NCI-H2196 (cell line): ENCODE data around the gene FSIP1.
A peak's percentile ranks its signal among the peaks of the same experiment; 100 is the strongest.

Experiments
- DNase-seq: peaks from one replicate; lab custom pipeline; 2025; ENCODE audit not compliant: unreplicated experiment; lab: John Stamatoyannopoulos, UW

FSIP1 gene

DNA sequence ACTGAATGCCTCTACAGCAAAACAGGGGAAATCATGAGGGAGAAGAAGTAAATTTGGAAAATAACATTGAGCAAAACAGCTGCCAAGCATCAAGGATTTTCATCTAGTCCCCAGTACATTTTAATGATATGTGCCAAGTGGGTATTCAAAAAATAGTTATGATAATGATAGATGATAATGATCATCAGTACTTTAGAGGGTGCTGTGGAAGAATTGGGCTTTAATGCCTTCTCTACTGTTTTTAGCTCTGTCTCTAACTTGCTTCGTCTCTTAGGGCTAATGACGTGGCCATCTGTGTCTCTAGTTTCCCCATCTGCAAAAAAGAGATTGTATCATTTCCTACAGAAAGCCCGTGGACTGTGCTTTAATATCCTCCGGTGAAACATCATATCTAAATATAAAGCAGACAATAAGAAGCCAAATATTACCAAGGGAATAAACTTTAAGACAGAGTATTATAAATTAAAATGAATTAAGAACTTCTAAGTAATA lies 10.2 kb upstream of the FSIP1 start:
- DNase-seq = no peak

DNA sequence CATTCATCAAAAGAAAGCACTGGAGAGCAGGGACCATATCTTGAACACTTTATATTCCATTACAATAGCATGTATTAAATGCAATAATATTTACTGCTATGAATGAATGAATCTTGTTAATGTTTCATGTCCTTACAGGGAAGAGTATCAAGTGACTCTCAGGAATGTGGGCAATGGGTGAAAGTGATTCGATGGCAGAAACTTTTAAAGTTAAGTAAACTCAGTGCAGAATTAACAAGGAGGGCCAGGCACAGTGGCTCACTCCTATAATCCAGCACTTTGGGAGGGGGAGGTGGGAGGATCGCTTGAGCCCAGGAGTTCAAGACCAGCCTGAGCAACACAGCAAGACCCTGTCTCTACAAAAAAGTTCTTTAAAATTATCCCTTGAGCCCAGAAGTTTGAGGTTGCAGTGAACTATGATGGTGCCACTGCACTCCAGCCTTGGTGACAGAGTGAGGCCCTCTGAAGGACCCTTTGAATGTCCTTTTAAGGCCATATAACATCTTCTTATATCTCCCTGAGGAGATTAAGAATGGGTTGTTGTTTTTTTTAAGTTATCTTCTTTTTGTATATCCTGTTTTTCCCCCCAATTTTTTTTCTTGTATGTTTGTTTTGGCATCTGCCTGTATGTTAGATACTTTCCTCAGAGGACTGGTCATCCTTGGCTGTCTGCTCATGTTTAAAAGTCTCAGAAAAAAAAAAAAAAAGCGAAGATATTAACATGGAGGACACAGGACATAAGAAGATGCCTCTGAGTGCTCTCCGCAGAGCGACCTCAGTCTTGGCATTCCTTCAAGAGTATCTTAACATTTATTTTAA lies 9.6 kb upstream of the FSIP1 start:
- DNase-seq = no peak

DNA sequence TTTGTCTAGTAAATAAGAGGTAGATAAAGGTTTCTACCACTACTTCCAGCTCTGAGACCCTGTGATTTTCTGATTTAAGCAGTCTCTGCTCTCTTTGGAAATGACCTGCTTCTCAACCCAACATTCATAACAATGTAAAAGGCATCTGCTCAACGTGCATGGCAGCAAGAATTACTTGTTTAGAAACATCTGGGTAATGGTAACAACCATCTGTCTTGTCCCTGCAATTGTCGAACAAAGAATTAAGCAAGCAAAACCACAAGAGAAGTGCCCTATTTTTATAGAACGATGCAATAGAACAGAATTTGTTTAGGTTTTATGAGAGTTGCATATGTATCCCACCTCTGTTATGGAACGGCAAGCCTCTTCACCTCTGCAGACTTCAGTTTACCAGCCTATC lies 7.1 kb upstream of the FSIP1 start:
- DNase-seq = no peak

DNA sequence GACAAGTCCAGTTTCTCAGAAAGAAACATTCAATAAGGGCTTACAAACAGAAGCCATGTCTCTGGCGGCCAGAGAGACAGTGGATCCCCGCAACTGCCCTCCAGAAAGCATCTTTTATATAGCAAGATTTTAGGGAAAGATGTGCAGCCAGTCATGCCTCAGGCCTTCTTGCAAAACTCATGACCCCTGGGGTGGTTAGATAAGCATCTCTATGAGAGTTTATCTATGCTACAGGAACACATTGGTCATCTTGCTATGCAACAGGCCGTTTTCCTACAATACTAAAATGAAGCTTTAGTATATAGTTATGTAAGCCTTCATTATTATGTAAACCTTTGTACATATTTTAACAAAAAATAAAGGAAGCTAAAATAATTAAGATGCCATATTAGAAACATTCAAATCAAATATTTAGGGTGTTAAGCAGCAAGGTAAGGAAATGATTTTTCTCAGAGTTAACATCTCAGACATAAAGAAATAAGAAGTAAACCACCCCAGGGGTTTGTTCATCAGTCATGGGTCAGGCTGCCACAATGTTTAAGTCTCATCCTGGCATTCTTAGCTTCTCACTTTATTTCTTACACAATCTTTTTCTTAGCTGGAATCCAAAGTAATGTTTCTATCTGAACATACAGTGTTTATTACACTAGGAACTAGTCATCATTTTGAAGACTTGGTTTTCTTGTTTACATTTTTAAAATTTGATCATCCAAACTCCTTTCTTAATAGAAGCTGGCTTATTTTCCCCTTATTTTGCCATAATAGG lies 6.3 kb upstream of the FSIP1 start:
- DNase-seq = no peak

DNA sequence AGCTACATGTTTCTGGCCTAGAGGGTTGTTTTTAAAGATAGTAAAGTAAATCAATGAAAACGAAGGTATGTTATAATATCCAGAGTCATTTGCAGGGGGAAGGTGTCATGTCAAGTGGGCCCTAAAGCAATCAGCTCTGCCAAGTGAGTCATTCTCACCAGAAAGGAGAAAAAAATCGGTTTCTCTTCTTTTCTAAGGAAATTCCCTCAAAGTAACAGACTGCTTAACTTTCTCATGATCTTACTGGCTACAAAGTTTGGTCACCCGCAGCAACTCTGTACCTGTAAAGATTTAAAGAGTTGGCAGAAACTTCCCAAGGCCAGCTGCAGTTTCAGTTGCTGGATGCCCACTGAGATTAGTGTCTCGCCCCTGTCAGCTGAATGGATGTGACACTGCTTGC lies 5.5 kb upstream of the FSIP1 start:
- DNase-seq = no peak

DNA sequence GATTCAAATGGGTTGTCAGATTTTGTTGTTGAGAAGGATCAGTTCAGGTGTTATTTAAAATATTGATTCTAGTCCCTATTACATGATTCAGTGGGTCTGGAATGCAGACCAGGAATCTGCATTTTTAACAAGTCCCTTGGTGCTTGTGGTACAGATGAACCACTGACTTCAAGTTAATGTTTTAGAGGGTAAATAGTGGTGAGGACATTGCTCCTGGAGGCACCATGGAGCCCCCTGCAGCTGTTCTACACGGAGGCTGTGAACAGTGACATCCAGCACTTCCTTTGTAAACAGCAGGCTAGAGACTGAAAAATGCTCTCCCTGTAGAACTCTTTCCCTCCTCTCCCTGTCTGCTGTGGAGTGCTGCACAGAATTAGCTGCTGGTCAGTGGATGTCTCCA lies 4.8 kb upstream of the FSIP1 start:
- DNase-seq = no peak

DNA sequence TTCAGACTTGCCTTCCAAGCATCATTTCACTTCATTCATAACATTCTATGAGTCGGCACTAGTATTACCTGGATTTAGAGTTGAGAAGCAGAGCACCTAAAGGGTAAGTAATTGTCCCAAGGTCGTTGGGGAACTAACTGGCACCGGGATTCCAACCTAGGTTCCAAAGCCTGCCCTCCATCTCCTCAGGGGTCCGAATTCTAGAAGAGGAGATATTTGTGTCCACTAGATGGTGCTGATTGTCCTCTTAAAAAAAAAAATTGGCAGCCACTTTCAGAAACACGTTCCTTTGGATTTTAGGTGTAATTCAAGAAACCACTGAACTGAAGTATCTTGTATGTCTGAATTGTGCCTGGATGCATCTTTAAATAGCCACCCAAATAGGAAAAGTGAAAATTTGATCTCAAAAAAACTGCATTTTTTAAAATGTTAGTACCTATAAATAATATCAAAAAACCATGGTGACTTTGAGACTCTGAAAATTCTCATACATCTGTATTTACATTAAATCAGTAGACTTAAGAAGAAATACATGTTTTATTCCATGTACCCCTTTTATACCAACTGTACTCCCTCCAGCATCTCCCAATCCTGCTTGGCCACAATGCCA lies 3.9 kb upstream of the FSIP1 start:
- peak; percentile 53 for DNase-seq

DNA sequence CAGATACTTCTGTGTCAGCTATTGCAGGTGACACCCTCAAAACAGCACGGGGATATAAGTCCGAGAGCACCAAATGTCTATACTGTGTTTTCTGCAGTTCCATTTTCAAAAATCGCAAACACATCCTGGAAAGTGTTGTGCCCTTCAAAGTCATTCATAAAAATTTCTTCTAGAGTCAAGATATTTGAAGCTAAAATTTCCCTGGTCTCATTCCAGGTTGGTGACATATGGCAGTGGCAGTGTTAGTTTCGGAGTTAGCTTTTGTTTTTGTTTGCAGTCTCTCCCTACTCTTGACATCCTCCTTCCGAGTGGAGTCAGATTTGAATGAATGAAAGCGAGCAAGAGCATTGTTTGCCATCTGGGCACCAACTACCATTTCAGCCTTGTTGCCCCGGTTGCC lies 3.2 kb upstream of the FSIP1 start:
- DNase-seq = no peak

DNA sequence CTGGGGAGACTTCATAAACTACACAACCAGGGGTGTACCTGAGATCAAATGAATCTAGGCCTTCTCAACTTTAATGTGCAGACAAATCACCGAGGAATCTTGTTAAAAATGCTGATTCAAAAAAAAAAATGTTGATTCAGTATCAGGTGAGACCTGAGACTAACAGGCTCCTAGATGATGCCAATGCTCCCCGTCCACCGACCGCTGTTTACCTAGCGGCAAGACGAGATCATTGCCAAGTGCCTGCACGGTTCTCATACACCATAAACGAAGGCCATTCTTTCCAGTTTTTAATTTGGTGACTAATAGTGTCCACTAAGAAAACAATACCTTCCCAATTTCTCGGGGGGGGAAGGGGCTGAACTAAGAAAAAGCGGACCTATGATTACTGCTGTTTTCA lies 2.5 kb upstream of the FSIP1 start:
- DNase-seq = peak; percentile 42

DNA sequence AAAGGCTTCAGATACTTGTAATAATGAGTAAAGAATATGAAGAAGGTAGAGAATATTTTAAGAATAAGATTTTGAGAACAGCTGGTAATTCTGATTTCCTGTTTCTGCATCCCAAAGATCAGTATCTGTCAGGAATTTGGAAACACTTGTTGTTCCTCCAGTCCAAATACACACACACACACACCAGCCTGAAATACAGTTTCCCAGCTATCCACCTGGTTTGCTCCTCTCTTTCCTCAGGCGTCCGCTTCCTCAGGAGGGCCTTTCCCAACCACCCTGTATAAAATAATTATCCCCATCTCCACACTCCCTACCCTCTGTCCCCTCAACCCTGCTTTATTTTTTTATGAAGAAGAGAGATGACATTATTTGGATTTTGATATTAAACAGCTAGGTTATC lies 2.0 kb upstream of the FSIP1 start:
- DNase-seq = no peak

DNA sequence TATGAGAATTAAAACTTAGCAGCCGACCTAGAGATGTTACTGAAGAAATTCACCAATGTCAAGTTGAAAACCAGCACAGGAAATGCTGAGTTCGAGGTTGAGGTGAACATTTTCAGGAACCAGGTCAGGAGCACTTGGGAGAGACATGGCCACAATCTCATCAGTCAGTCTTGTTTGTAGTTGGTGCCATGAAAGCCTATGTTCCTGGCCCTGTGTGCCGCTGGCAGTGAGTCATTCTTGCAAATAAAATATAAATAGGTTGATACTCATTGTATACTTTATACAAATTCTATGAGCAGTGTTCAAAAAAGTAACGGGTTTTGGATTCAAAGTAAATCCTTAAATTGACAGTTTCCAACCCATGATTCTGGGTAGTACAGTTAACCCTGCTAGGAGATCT lies 1.5 kb upstream of the FSIP1 start:
- DNase-seq = no peak

DNA sequence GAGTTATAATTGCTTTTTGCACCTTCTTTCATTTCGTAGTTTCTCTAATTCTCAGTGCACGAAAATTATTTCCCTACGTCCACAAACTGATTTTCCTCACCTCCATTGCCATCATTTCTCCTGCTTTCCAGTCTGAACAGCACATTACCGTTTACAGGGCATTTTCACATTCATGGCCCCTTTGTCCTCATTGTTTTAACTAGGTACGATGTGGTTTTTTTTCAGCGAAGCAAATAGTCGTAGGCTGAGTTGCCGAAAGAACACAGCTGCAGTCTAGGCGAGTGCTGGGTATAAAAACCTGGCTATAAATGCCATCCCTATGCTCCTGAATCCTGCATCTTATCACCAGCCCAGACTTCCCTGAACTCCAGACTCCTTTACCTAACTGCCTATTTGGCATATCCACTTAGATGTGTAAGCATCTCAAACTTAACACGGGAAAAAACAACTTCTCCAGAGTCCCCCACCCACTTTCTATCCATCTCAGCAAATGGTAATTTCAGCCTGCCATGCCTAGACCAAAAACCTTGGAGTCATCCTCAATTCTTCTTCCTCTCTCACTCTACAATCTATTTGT lies 691 bp upstream of the FSIP1 start:
- DNase-seq = no peak

DNA sequence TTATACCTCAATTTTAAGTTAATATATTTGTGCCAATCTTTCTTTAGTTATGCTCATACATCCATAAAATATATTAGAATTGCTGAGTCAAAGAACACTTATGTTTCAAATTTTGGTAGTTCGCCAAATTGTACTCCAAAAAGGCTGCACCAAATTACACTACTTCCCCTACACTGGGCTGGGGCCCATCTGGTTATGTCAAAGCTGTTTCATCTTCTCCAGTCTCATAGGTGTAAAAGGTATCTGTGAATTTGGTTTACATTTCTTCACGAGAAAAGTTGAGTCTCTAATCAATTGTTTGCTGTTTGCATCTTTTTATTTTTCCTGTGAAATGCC lies 706 bp downstream of the FSIP1 start:
- DNase-seq = no peak

DNA sequence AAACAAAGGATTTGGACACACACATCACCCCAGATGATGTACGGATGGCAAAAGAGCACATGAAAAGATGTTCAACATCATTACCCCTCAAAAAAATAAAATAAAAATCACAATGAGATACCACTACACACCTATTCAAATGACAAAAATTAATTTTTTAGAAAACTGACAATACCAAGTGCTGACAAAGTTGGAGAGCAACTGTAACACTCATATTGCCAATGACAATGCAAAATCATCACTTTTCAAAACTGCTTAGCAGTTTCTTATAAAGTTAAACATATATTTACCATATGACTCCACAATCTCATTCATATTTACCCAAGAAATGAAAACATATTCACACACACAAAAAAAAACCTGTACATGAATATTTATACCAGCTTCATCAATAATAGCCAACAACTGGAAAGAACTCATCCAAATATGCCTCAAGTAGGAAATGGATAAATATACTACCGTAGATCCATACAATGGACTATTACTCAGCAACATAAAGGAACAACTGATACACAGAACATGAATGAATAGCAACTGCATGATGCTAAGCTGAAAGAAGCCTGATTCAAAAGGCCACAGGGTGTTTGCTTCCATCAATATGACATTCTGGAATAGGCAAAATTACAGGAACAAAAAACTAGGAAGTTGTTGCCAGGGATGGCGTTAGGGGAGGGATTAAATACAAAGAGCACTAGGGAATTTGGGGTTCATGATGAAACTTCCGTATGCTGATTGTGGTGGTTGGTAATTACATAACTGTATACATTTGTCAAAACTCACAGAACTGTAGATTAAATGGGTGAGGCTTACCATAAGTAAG lies 1.3 kb downstream of the FSIP1 start:
- no peak for DNase-seq

DNA sequence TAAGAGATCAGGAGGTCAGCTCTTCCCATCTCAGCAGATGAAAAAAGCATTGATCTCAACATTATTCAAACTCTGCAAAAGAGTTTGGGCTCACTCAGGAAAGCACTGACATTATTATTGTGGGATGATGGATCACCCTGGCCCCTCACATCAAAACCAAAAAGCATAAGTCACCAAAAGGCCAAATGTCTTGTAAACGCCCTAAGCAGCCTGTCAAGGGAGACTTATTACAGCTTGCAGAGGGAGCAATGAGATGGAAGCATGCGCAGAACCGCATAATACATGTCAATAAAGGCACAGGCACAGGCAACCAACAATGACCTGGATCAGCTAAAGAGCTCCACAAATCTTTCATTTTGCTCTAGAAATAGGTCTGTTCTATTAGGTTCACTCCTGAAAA lies 4.6 kb downstream of the FSIP1 start:
- DNase-seq = no peak

DNA sequence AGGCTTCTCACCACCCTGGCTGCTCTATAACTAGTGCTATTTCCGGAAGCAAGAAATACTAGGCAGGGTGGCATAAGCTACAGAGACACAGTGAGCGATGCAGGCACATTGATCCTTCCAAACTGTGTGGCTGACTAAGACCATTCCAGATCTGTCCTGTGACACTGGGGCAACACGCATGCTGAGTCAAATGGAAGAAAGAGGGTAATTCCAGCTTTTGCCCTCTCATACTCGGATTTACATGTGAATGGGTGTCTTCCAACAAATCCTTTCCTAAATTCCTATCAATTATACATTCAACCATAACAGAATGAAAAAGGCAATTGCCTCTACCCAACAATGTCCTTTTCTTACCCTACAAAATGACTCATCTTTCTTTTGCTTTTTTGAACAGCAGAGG lies 5.1 kb downstream of the FSIP1 start:
- DNase-seq = no peak

DNA sequence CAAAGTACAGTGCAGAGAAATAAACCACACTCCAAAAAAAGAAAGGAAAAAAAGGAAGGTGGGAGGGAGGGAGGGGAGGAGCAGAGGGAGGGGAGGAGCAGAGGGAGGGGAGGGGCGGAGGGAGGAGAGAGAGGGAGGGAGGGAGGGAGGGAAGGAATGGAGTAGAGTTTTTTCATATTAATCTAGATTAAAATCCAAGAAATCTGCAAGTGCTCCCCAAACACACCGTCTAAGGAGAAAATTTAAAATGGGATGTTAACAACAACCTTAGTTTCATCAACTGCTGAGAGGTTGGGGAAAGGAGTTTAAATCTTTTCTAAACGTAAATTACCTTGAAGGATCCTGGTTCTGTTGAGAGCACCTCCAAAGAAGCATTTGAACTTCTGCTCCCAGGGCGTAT lies 6.6 kb downstream of the FSIP1 start:
- DNase-seq = no peak

DNA sequence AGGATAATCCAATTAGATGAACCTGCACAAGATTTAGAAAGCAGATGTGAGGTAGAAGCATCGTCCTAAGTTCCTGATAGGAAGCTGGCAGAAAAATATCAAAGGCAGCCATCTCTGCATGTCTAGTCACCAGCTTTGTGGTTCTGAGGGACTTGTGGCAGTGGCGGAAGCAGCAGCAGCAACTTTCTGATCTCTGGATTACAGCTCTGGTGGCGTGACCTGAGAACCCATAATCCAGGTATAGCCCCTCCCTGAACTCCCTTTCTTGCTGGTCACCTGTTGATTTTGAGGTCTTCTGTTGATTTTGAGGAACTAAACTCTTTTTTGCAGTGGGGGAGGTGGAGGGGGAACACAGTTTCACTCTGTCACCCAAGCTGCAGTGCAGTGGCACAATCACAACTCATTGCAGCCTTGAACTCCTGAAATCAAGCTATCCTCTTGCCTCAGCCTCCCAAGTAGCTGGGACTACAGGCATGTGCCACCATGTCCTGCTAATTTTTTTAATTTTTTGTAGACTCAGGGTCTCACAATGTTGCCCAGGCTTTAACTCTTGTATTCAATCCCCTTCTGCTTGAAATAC lies 7.9 kb downstream of the FSIP1 start:
- no peak for DNase-seq

DNA sequence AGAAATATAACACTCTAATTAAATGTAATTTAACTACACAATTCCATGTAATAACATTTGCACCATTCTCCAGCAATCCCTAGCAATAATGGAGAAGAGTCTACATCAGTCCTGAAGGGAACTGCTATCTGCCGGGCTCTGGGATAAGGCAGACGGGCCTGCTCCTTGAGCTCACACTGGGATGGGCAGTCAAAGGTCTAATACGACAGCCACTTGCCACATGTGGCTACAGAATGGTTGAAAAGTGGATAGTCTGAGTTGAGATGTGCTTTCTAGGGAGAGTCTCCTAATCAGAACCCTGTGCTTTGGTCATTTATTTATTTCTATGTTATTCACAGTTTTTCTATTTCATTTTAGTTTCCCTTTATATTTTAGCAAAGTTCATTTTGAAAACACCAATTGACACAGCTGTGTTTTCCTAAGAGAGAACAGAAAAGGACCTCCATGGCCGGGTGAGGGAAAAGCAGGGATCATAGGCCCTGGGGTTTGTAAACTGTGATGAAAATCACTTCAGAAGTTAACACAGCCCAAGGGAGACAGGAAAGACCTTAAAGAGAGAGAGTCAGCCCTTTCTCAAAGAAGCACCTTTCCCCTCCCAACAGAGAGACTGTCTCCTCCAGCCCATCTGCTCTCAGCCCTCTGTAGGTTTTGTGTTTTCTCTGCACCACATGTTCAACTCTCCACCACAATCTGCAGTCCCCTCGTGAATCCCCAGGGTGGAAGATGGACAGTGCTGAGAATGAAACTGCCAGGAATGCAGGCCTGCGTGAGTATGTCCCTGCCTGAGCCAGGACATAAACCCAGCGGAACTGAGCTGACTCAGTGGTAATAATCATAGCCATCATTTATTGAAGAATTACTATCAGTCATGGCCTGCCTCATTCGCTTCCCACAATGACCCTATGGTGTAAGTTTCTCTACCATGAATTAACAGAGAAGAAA lies 11.6 kb downstream of the FSIP1 start:
- no peak for DNase-seq

DNA sequence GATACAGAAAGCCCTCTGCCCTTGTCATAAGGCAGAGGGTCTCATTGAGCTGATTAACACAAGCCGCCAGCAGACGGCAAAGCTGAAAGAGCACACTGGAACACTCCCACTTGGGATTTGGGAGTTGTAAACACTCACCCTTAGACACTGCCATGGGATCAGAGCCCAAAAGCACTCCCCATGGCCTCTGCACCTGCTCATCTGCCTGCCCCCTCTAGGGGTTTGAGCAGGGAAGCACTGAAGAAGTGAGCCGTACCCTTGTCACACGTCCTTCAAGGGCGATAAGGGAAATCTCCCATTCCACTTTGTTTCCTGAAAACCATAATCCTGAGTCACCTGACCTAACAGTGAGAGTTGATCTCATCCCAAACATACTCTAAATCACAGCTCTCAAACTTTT lies 14.7 kb downstream of the FSIP1 start:
- no peak for DNase-seq
